HG03460 (cell line): ENCODE data around the gene CLDN24.
A peak's percentile ranks its signal among the peaks of the same experiment; 100 is the strongest.

Source experiments
- ATAC-seq: cut with Tn5 transposase; IDR thresholded peaks from one replicate; pipeline ENCODE4 v1.9.1; 2021; ENCODE audit not compliant: unreplicated experiment

The CLDN24 gene

GRCh38 chr4:183323295-183323694 is 1.1 kb upstream of the CLDN24 start:
- no peak for ATAC-seq

GRCh38 chr4:183321516-183321915 is 710 bp downstream of the CLDN24 start:
- ATAC-seq = no peak

DNA sequence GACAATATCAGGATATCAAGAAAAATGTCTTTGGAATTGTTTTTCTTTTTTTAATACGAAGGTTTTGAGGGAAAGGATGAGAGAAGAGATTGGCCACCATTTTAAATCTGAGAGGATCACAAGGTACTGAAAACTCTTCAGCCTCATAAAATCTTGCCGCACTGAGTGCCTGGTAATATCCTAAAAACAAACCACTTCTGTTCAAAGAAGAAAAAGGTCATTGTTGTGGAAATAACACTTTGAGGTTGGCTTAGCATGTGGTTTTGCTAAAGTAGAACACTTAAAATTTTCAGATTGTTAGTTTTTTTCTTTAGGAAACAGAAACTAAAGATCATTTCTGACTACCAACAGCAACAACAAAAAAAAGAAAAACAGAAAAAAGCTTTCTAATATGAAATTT is 1.1 kb downstream of the CLDN24 start:
- no peak for ATAC-seq

DNA sequence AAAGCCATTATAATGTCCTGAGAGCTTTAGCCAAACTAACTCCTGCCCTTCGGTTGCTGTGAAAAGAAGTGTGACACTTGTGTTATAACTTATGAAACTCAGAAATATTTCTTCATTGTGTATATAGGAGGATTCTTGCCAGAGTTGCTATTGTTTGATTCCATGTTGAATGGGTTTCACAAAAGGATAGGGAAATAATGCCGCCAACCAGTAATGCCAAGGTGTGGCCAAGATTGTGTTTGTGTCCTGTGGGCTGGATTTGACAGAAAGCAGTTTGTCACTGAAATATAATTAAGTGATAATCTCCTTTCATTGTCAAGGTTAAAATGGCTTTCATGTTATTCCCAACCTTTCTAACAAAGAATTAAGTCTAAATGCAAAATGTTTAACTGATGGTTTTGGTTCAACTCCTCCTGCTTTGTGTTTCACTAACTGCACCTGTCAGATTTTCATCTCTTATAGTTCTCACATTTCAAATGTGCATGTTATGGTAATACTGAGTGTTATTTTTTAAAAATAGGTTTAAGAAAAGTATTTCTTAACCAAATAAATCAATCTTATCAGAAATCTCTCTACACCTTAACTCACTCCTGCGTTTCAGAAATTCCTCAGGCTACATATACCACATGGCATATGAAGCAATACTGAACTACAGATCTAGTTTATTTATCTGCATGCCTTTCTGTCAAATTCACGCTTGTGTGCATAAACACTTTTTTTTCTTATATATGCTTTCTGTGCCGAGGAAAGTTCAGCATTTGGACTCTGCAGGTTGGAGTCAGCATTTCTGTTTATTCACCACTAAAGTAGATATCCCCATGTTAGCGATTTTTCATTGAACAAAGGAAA is 1.8 kb downstream of the CLDN24 start, which contains the start of gene CLDN22:
Gene CLDN22, minus strand, starts transcription at position 66 of the 849 bp plus-strand sequence. Its CDS starts 58 bp downstream, at position 8.
- no peak for ATAC-seq

DNA sequence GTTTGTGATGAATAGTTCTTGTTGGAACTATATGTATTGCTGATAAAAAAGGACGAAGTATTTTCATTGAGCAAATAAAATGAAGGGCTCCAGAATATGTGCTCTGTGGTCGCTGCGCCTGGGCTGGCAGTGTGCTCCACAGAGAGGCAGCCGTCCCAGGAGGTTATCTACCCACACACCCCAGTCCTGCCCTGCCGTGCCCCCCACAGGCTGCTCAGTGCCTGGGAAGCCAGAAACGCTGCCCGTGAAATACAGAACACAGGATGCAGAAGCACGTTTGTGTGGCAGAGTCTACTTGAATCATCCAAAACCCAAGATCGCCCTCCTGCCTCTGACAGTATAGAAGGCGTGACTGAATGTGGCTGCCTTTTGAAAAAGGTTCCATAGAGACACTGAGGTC is 3.6 kb downstream of the CLDN24 start:
- ATAC-seq = no peak

DNA sequence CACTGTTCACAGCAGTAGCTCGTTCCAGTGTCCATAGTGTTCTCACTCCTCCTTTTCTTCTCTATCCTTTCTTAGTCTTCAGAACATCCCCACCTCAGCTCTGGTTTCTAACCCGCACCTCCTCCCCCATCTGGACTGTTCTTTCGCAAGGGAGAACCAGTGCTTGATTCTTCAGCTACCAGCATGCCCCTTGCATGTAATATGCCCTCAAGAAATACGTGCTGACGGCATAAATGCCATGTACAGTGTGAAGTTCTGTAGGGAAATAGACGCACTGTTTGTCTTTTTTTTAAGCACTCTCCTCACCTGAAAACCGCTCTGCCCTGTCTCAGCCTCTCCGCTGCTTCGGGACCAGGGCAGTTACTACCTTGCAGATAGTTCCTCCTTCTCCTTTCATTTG is 7.4 kb downstream of the CLDN24 start:
- no peak for ATAC-seq

DNA sequence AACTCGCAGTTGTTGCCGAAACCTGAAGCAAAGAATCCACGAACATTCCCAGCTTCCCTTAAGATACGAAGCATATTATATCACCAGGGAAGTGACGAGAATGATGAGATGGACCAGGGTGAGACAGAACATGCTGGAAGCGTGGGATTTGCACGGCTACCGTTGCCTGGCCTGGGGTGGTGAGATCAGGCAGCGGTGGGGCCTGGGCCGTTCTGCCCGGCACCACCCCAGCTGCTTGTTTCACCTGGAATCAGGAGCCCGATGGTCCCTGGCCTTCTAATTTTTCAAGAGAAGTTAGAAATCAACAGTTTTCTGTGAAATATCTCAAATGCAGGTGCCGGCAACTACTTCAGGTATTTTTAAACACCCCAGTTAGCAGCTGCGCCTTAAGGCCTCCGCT is 7.9 kb downstream of the CLDN24 start:
- ATAC-seq = no peak

DNA sequence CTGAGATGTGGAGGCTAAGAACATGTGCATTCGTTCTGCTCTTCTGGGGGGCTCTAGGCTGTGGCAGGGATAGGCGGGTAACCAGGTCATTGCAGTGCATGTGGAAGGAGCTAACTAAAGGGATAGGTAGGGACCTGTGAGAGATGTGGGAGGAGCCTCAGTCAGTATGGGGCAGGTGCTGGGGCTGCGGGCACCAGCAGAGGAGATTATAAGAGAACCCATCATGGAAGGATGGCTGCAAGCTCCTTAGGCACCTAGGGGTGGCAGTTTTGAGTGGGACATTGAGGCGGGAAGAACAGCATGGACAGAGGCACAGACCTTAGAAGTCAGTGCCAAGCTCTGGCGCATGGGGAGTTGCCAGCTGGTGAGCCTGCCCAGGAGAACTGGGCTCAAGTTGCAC is 9.4 kb downstream of the CLDN24 start:
- ATAC-seq = no peak

GRCh38 chr4:183306811-183307210 is 15.4 kb downstream of the CLDN24 start:
- no peak for ATAC-seq

DNA sequence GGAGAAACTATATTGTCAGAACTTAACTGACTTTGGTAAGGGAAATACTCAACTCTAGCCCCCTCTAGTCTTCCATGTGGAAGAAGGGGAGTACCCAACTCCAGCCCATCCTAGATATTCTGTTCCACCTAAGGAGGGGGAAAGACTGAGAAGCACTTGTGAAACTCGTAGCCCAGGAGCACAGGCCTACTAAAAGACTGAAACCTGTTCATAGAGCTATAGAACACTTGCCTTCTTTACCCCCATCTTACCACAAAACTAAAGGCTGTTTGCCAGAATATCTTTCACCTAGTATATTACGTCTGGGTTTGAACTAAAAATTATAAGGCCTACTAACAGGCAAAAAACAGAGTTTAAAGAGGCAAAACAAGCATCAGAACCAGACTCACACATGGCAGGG is 17.7 kb downstream of the CLDN24 start:
- ATAC-seq = no peak

GRCh38 chr4:183304067-183304466 is 18.2 kb downstream of the CLDN24 start:
- no peak for ATAC-seq

GRCh38 chr4:183303301-183303700 is 18.9 kb downstream of the CLDN24 start:
- ATAC-seq = no peak

DNA sequence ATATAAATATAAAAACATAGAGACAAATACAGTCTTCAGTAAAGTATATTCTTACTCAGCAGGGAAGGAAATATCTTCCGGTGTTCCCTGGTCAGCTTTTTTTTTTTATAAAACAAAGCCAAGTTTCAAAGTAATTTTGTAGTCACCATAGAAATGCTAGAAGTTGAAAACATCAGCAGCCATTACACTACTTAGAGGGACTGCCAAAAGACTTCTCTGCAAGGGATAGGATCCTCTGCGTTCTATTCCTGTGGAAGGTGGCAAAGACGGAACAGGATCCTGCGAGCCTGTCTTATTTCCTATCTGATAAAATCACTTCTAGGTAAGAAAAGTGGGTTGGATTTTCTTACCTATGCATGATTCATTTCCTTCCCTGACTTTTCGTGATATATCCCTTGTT is 21.6 kb downstream of the CLDN24 start:
- no peak for ATAC-seq

- ATAC-seq = no peak
Observed at GRCh38 chr4:183300070-183300469, 22.2 kb downstream of the CLDN24 start.

GRCh38 chr4:183299464-183299863 is 22.8 kb downstream of the CLDN24 start:
- ATAC-seq = no peak

GRCh38 chr4:183297675-183298074 is 24.6 kb downstream of the CLDN24 start:
- peak; percentile 86 for ATAC-seq

GRCh38 chr4:183295711-183296110 is 26.5 kb downstream of the CLDN24 start:
- ATAC-seq = no peak

DNA sequence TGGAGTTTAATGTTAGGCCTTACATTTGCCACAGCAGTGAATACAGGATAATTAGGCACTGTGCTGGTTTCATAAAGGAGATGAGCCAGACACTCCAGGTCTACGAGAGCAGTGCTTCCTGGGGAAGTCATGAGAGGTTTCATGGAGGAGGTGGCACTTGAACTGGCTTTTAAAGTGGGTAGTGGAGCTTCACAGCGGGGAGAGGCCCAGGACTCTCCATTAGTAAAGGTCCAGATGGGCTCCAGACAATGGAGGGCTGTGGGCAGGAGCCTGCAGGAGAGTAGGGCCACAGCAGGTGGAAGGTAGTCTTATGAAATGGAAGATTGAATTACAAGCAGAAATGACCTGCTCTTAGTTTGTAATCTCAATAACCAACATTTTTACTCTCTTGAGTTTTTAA is 31.2 kb downstream of the CLDN24 start:
- no peak for ATAC-seq

DNA sequence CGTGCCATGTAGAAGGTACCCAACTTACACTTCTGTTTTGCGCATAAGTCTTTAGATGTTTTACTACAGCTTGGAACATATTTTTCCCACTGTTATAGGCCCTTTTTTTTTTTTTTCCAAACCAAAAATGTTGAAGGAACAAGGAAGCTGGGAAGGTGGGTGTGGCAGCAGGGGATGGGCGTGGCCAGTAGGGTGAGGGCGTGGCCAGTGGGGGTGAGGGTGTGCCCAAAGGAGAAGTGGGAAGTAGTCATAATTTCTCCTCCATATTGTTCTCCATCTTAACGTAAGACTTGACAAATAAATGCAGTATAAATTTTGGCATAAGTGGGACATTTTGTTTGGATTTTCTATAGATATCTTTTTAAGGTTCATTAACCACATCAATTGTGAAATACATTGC is 32.5 kb downstream of the CLDN24 start:
- ATAC-seq = no peak

GRCh38 chr4:183288955-183289354 is 33.3 kb downstream of the CLDN24 start:
- no peak for ATAC-seq

- peak; percentile 81 for ATAC-seq
Observed at GRCh38 chr4:183287677-183288076, 34.5 kb downstream of the CLDN24 start.

- peak; percentile 83 for ATAC-seq
Observed at GRCh38 chr4:183287309-183287659, 34.9 kb downstream of the CLDN24 start.
